Sigmoid colon (tissue), 7 donors: ENCODE data around the gene BCAS3. TPM values are rescaled to one million over a fixed set of nuclear protein-coding genes. Genes with fewer than 3 reads are reported as not detected.

Experiments used
- DNase-seq: peaks from one replicate; pipeline ENCODE4 v3.0.0-alpha.2; 2019
- H3K27ac ChIP-seq, 4 donors: fragments of 200-600 bp; sonication (generic); one replicate each; pipeline ENCODE4 v1.5.1; 2016 to 2019; ENCODE audit warnings: mild to moderate bottlenecking in 1 of 4
- H3K27me3 ChIP-seq, 3 donors: fragments of 200-600 bp; sonication (generic); one replicate each; pipeline ENCODE4 v1.5.1; 2019; ENCODE audit warnings: mild to moderate bottlenecking in 1 of 3
- H3K36me3 ChIP-seq, 4 donors: fragments of 200-600 bp; sonication (generic); one replicate each; pipeline ENCODE4 v1.5.1; 2016 to 2019
- H3K4me1 ChIP-seq, 4 donors: fragments of 200-600 bp; sonication (generic); one replicate each; pipeline ENCODE4 v1.5.1; 2017 to 2019
- H3K4me3 ChIP-seq, 4 donors: fragments of 200-600 bp; sonication (generic); one replicate each; pipeline ENCODE4 v1.5.1; 2017 to 2019; ENCODE audit warnings: mild to moderate bottlenecking in 2 of 4, moderate library complexity in 1 of 4
- H3K9me3 ChIP-seq, 4 donors: fragments of 200-600 bp in 3 of 4; sonication (generic) in 3 of 4; one replicate each; pipeline versions ENCODE4 v1.5.1 to v1.6.1; 2013 to 2019
- CTCF ChIP-seq, 4 experiments: fragments of 450-650 bp in 3 of 4; fragments of 200-600 bp in 1 of 4; IDR thresholded peaks; one replicate each; pipeline ENCODE4 v1.5.1; 2016 to 2019; ENCODE audit warnings: antibody characterized with exemption in 4 of 4, mild to moderate bottlenecking in 3 of 4, moderate library complexity in 2 of 4
- EP300 ChIP-seq, 4 donors: sonication (generic); formaldehyde crosslinking; IDR thresholded peaks; one replicate each; pipeline ENCODE4 v1.6.1; 2017; ENCODE audit warnings: antibody characterized with exemption in 4 of 4
- POLR2A ChIP-seq, 2 donors: fragments of 450-650 bp; IDR thresholded peaks; one replicate each; pipeline ENCODE4 v1.6.1; 2016; ENCODE audit warnings: antibody characterized with exemption in 2 of 2, mild to moderate bottlenecking in 2 of 2, moderate library complexity in 2 of 2
- POLR2AphosphoS5 ChIP-seq, 4 donors: sonication (generic); formaldehyde crosslinking; IDR thresholded peaks; one replicate each; pipeline ENCODE4 v1.6.1; 2017; ENCODE audit warnings: antibody characterized with exemption in 4 of 4
- WGBS, 2 donors: extraction: QIAGEN DNeasy Blood & Tissue Kit; methylation state at CpG; one replicate each; pipeline ENCODE4 v1.1.7; 2013; 5-methylcytosine and 5-hydroxymethylcytosine counted together
- intact Hi-C: fragments of 100-400 bp; cut with DNase I; formaldehyde crosslinking; loops from one replicate; pipeline ENCODE4 v1.15.1; 2023
- polyA plus RNA-seq, 3 donors: library from polyadenylated mRNA; stranded (reverse); fragments of 200-250 nt; gene quantifications; one replicate each; pipeline ENCODE4 v1.2.3, GENCODE V29; 2013
- total RNA-seq, 4 donors: library from RNA; depleted of rRNA; stranded (reverse); fragments of >200 nt; gene quantifications; one replicate each; pipeline ENCODE4 v1.1.0, GENCODE V29; 2016
- donor health status: healthy with polysubstance abuse.
- donor health status: Bipolar disorder and iron deficiency.
- donor health status: healthy.

BCAS3 gene
- total and polyA plus RNA-seq, 7 donors: 6.3 to 38.5 (median 28.5) TPM

DNA sequence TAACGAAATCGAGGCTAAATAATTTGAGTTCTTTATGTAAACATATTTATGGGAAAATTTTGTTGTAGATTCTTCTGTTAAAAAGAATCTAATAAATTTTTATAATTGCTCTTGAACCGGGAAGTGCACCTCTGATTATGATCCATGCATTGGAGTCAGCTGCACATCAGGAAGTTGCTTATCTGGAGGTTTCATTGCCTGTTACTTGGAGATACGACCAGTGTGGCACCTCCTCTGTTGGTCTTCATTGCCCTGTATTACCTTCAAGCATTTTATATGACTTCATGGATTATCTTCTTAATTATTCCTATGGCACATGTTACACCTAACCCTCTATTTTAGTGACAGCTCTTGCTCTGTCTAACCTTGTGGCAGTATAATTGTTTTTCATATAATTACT lies 409.4 kb downstream of the BCAS3 start:
- Histone ChIP-seq H3K27ac (no peak overlapping the region), H3K27me3 (no peaks in the 10 kb centered on the region), H3K9me3 (no peaks in the 10 kb centered on the region), H3K4me3 (no peak overlapping the region), H3K36me3 (no peaks in the 10 kb centered on the region), H3K4me1 (no peaks in the 10 kb centered on the region)
- intact Hi-C loops: no loop called here
- TF ChIP-seq EP300 (IDR thresholded peaks at IDR 0.05) (no peak), POLR2AphosphoS5 (IDR thresholded peaks at IDR 0.05) (no peak), POLR2A (IDR thresholded peaks at IDR 0.05) (no peak), CTCF (IDR thresholded peaks at IDR 0.05) (no peak)
- 61 to 80% methylated on average over 4 of the region's 4 CpGs for WGBS, 2 donors
- no peak for DNase-seq

GRCh38 chr17:61088556-61088955 lies 410.9 kb downstream of the BCAS3 start:
- TF ChIP-seq POLR2A (IDR thresholded peaks at IDR 0.05) (no peak), POLR2AphosphoS5 (IDR thresholded peaks at IDR 0.05) (no peak), EP300 (IDR thresholded peaks at IDR 0.05) (no peak)

DNA sequence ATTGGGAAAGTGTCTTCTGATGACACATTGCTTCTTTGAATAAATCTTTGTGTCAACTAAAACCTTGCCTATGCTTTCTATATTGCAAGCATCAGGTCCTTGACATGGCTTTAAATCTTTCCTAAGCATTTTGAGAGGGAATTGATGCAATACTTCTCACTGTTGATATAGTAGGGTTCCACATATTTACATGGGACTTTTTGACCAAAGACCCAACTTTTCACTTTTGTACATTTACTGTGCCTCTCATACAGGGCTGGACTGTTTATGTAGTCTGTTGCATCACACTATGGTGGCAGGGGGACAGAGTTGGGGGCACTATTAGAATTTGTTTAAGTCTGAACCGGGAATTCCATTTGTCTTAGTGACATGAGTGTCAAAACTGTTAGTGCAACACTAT lies 413.4 kb downstream of the BCAS3 start:
- Histone ChIP-seq H3K4me3 (no peak overlapping the region), H3K27ac (no peak overlapping the region), H3K27me3 (no peaks in the 10 kb centered on the region), H3K4me1 (no peaks in the 10 kb centered on the region), H3K9me3 (peaks cover 0 to 4% (median 0%) of the 10 kb centered on the region in 4 donors), H3K36me3 (no peaks in the 10 kb centered on the region)
- TF ChIP-seq EP300 (IDR thresholded peaks at IDR 0.05) (no peak), CTCF (IDR thresholded peaks at IDR 0.05) (no peak)
- intact Hi-C loops: no loop called here
- no peak for DNase-seq
- WGBS, 2 donors: 82 to 86% methylated on average over 1 of the region's 1 CpG

More at GRCh38 chr17:61088556-61088955, 410.9 kb downstream of the BCAS3 start:
- Histone ChIP-seq H3K36me3 (no peaks in the 10 kb centered on the region), H3K9me3 (peaks cover 0 to 4% (median 0%) of the 10 kb centered on the region in 4 donors), H3K4me1 (no peaks in the 10 kb centered on the region), H3K27ac (no peak overlapping the region), H3K27me3 (no peaks in the 10 kb centered on the region), H3K4me3 (no peak overlapping the region)
- no peak for DNase-seq
- intact Hi-C loops: no loop called here
- 89 to 91% methylated on average over 2 of the region's 2 CpGs for WGBS, 2 donors

- Histone ChIP-seq H3K9me3 (no peaks in the 10 kb centered on the region), H3K27me3 (no peaks in the 10 kb centered on the region), H3K4me1 (peaks cover 0 to under 1% (median 0%) of the 10 kb centered on the region in 4 donors), H3K27ac (no peak overlapping the region), H3K4me3 (no peak overlapping the region), H3K36me3 (no peaks in the 10 kb centered on the region)
- intact Hi-C loops: no loop called here
- DNase-seq: no peak
- 72 to 77% methylated on average over 1 of the region's 1 CpG for WGBS, 2 donors
- no peak for TF ChIP-seq POLR2A (IDR thresholded peaks at IDR 0.05)
- no peak for TF ChIP-seq POLR2AphosphoS5 (IDR thresholded peaks at IDR 0.05)
- no peak for TF ChIP-seq CTCF (IDR thresholded peaks at IDR 0.05)
- TF ChIP-seq EP300 (IDR thresholded peaks at IDR 0.05): no peak
Measured at GRCh38 chr17:61097781-61098180, 420.1 kb downstream of the BCAS3 start.

DNA sequence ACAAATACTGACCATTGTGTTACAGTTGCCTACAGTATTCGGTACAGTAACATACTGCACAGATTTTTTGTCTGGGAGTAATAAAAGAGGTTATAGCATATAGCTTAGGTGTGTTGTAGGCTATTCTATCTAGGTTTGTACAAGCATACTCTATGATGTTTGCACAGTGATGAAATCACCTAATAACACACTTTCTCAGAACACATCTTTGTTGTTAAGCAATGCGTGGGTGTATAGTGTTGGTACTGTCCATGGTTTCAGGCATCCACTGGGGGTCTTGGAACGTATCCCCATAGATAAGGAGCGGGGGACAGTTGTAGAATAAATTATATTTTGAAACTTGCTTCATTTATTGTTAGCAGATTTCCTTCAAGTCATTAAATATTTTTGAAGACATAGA lies 428.7 kb downstream of the BCAS3 start:
- 38 to 81% methylated on average over 4 of the region's 4 CpGs for WGBS, 2 donors
- TF ChIP-seq POLR2AphosphoS5 (IDR thresholded peaks at IDR 0.05) (no peak), EP300 (IDR thresholded peaks at IDR 0.05) (no peak), CTCF (IDR thresholded peaks at IDR 0.05) (no peak), POLR2A (IDR thresholded peaks at IDR 0.05) (no peak)
- DNase-seq: no peak
- Histone ChIP-seq H3K4me1 (peaks cover 0 to 14% (median 10%) of the 10 kb centered on the region in 4 donors), H3K27ac (no peak overlapping the region), H3K27me3 (no peaks in the 10 kb centered on the region), H3K9me3 (no peaks in the 10 kb centered on the region), H3K4me3 (no peak overlapping the region), H3K36me3 (no peaks in the 10 kb centered on the region)
- intact Hi-C loops: no loop called here
